ENCODE data around the gene SLC39A12.

The SLC39A12 gene

GRCh38 chr10:18066947-18067346, 115.2 kb downstream of the SLC39A12 start:
- no peak for DNase-seq

GRCh38 chr10:18068401-18068800, 116.7 kb downstream of the SLC39A12 start:
- DNase-seq, result no peak

GRCh38 chr10:18071591-18071990, 119.9 kb downstream of the SLC39A12 start:
- DNase-seq, result no peak

GRCh38 chr10:18073314-18073713, 121.6 kb downstream of the SLC39A12 start:
- no peak for DNase-seq

- no peak for DNase-seq
Observed at GRCh38 chr10:18075881-18076280, 124.2 kb downstream of the SLC39A12 start.

GRCh38 chr10:18079665-18080295, 128.1 kb downstream of the SLC39A12 start:
- no peak for DNase-seq

GRCh38 chr10:18082381-18082780, 130.7 kb downstream of the SLC39A12 start:
- no peak for DNase-seq

GRCh38 chr10:18085855-18086254, 134.1 kb downstream of the SLC39A12 start:
- DNase-seq, result no peak

- no peak for DNase-seq
Observed at GRCh38 chr10:18086746-18087145, 135.0 kb downstream of the SLC39A12 start.

GRCh38 chr10:18087355-18087754, 135.6 kb downstream of the SLC39A12 start:
- DNase-seq, result no peak
